GM10266 (cell line): ENCODE data around the gene CRCP.
"Not testable (repeated sequence)": the region's sequence is repeated elsewhere in the genome, so short reads cannot be mapped to it uniquely, and the experiment has no call there.

Source experiments
- DNase-seq: peaks from one replicate; pipeline ENCODE4 v3.0.0; 2012; ENCODE audit errors: extremely low spot score
- CTCF ChIP-seq: IDR thresholded peaks from 2 replicates; pipeline ENCODE4 v1.5.1; 2012; ENCODE audit warnings: mild to moderate bottlenecking, low read depth; ENCODE audit not compliant: control insufficient read depth, insufficient read depth; ENCODE audit errors: missing control alignments

CRCP gene

GRCh38 chr7:66173856-66174255 lies 59.2 kb downstream of the CRCP start:
- TF ChIP-seq CTCF = no peak
- DNase-seq = no peak

- DNase-seq = not testable (repeated sequence)
These were observed 60.4 kb downstream of the CRCP start for GRCh38 chr7:66175006-66175405.

- DNase-seq = no peak
- no peak for TF ChIP-seq CTCF
These were observed 62.3 kb downstream of the CRCP start for GRCh38 chr7:66176914-66177313.

GRCh38 chr7:66178258-66178657 lies 63.6 kb downstream of the CRCP start:
- DNase-seq = no peak
- TF ChIP-seq CTCF = no peak

GRCh38 chr7:66181329-66181728 lies 66.7 kb downstream of the CRCP start:
- TF ChIP-seq CTCF = no peak
- DNase-seq = no peak

- TF ChIP-seq CTCF = no peak
- DNase-seq = no peak
These were observed 67.2 kb downstream of the CRCP start for GRCh38 chr7:66181845-66182244.

GRCh38 chr7:66182920-66183319 lies 68.3 kb downstream of the CRCP start:
- no peak for DNase-seq
- no peak for TF ChIP-seq CTCF

GRCh38 chr7:66183700-66184099 lies 69.1 kb downstream of the CRCP start:
- DNase-seq = no peak

More at GRCh38 chr7:66183700-66184099, 69.1 kb downstream of the CRCP start:
- no peak for TF ChIP-seq CTCF
